GOT3 (cell line): ENCODE measurements around the gene OR5P2.
"Not testable (repeated sequence)": the region's sequence is repeated elsewhere in the genome, so short reads cannot be mapped to it uniquely, and the experiment has no call there.

Source experiments
- DNase-seq: peaks from one replicate; lab custom pipeline; 2025; ENCODE audit warnings: mixed read lengths; lab: John Stamatoyannopoulos, UW

Gene OR5P2, protein sequence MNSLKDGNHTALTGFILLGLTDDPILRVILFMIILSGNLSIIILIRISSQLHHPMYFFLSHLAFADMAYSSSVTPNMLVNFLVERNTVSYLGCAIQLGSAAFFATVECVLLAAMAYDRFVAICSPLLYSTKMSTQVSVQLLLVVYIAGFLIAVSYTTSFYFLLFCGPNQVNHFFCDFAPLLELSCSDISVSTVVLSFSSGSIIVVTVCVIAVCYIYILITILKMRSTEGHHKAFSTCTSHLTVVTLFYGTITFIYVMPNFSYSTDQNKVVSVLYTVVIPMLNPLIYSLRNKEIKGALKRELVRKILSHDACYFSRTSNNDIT

DNA sequence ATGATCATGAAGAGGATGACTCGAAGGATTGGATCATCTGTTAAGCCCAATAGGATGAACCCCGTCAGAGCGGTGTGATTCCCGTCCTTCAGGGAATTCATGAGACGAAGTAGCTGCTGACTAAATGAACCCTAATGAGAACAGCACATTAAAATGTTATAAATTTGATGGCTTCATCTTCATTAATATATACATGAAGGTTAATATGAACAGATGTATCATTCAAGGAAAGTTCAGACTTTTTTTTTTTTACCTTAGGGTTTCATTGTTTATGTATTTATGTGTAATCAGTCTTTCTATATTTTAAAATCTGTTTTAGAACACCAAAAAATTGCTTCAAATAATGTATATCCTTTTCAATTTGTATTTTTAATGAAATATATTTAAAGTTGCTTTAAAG, at the start of gene OR5P2:
Gene OR5P2, minus strand, starts transcription at position 101 of the 400 bp plus-strand sequence. Its CDS starts 0 bp downstream, at position 101.
- no peak for DNase-seq

DNA sequence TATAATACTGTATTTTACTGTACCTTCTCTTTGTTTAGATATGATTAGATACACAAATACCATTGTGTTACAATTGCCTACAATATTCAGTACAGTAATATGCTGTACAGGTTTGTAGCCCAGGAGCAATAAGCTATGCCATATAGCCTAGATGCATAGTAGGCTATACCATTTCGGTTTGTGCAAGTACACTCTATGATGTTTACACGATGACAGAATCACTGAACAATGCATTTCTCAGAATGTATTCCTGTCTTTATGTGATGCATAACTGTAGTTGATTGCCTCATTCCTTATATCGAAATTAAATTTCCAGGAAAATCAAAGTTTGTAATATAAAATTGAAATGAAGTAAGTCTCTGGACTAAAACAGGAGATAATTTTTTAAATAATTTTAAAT, 49.3 kb upstream of the OR5P2 start:
- no peak for DNase-seq

DNA sequence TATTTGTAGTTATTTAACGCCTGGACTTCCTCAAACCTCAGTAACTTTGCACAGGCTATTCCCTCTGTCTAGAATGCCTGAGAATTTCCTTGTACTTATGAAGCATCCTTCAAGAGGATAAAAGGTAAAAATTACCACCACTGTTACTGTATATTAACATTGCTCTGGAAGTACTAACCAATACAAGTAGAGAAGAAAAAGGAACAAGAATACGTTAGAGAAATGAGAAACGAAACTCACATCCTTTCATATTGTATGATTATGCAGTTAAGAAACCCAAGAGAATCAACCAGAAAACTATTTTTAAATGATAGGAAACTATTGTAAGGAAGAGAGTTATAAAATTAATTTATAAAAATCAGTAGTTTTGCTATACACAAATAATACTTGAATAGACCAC, 48.2 kb upstream of the OR5P2 start:
- DNase-seq, result no peak

DNA sequence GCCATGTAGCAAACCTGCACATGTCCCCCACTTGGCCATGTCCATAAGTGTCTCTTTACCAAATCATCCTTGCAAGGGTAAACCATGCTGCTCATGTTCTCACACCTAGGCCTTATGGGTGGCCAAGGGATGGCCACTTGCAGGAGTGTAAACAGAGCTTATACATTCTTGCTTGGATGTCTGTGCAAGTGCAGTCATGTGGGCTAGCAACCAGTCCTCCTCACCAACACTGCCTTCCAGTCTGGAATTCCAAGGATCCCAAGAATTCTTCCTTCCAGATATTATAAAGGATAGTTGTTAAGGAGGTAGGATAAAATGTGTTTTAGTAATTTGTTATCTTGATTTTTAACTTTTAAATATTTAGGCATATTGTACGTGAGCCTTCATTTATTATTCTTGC, 47.8 kb upstream of the OR5P2 start:
- DNase-seq, result no peak

DNA sequence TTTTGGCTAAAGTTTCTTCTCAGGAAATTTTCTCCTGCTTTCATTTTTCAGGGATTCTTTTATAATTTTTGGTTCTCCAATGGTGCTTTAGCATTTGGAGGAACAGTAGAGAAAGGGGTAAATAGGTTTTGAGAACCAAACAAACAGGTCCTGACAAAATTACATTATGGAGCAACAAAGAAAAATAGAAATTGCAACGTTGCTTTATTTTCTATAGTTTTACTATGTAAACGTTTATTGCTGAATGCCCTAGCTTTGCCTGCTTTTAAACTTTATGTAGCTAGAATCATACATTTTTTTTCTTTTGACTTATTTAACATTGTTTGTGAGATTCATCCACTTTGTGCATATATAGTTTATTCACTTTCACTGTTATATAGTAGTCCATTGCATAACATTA, 43.8 kb upstream of the OR5P2 start:
- DNase-seq, result no peak

DNA sequence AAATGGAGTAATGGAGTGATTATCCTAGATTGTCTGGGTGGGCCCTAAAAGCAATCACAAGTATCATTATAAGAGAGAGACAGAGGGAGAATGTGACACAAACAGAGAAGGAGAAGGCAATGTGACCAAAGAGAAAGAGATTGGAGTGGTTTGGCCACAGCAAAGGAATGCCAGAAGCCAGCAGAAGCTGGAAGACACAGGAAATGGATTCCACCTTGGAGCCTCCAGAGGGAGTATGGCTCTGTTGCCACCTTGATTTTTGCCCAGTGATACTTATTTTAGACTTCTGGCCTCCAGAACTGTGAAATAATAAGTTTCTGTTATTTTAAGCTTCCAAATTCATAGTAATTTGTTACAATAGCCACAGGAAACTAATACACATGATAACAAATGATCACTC, 36.8 kb upstream of the OR5P2 start:
- no peak for DNase-seq

DNA sequence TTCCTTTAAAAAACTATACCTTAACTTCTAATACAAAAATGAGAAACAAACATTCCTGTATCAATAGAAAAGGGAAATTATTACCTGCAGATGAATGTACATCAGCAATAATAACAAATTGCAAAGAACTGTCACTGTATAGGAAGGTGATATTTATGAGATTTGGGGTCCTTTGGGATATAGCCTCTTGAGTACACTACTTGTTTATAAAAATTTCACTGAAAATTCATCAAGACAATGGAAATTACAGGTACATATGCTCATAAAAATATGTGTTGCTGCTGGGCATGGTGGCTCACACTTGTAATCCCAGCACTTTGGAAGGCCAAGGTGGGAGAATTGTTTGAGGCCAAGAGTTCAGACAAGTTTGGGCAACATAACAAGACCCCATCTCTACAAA, 34.0 kb upstream of the OR5P2 start, which contains the start of gene OR5P3:
Gene OR5P3, minus strand, starts transcription at position 101 of the 400 bp plus-strand sequence.
- no peak for DNase-seq

DNA sequence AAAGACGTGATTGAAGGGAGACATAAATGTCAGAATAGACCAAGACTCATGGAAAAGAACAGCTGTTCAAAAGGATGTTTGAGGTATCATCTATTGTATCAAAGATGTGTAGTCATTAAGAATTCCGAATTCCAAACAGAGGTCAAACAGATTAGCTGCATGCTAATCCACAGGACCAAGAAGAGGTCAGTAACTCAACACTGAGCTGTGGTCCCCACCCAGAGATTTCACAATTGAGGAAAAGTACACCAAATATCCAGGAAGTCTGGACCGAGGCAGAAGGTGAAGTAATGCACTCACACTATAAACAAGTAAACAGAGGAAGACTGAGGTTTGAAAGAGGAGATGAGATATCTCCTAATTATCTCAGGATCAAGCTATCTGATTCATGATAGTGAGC, 29.6 kb upstream of the OR5P2 start:
- no peak for DNase-seq

DNA sequence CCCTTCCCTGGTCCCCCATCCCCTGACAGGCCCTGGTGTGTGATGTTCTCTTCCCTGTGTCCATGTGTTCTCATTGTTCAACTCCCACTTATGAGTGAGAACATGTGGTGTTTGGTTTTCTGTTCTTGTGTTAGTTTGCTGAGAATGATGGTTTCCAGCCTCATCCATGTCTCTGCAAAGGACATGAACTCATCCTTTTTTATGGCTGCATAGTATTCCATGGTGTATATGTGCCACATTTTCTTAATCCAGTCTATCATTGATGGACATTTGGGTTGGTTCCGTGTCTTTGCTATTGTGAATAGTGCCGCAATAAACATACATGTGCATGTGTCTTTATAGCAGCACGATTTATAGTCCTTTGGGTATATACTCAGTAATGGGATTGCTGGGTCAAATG, 23.7 kb upstream of the OR5P2 start:
- DNase-seq, result not testable (repeated sequence)

DNA sequence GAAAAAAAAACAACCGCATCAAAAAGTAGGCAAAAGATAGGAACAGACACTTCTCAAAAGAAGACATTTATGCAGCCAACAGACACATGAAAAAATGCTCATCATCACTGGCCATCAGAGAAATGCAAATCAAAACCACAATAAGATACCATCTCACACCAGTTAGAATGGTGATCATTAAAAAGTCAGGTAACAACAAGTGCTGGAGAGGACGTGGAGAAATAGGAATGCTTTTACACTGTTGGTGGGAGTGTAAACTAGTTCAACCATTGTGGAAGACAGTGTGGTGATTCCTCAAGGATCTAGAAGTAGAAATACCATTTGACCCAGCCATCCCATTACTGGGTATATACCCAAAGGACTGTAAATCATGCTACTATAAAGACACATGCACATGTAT, 18.2 kb upstream of the OR5P2 start:
- DNase-seq, result not testable (repeated sequence)

DNA sequence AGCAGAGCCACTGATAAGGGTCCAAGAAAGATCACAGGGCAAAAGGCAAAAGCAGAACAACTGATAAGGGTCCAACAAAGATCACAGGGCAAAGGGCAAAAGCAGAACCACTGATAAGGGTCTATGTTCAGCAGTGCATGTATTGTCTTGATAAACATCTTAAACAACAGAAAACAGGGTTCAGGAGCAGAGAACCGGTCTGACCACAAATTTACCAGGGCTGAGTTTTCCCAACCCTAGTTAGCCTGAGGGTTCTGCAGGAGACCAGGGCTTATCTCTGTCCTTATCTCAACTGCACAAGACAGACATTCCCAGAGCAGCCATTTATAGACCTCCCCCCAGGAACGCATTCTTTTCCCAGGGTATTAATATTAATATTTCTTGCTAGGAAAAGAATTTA, 13.6 kb upstream of the OR5P2 start:
- not testable (repeated sequence) for DNase-seq

DNA sequence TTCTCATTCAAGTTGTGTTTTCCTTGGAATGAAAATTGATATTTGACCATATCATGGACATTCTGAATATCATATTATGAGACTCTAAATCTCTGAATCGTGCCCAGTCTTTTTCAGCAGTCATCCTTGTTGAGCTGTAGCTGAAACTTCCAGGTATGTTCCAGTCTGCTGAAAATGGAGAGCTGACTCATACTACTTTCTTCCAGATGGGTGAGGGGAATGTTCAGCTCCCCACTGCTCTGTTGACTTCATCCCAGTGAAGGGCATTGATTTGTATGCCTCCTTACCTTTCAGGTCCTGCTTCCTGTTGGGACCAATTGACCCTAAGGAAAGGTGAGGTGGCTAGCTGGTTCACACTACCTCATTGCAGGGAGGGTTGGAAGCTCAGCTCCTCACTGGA, 3.5 kb downstream of the OR5P2 start:
- no peak for DNase-seq

DNA sequence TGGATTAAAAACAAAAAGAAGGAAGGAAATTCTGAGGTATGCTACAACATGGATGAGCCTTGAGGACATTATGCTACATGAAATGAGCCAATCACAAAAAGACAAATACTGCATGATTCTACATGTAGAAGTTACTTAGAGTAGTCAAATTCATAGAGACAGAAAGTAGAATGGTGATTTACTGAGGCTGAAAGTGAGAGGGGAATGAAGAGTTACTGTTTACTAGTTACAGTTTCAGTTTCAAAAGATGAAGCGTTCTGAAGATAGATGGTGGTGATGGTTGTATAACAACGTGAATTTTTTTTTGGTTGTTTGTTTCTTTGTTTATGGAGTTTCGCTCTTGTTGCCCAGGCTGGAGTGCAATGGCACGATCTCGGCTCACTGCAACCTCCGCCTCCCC, 9.5 kb downstream of the OR5P2 start:
- no peak for DNase-seq

DNA sequence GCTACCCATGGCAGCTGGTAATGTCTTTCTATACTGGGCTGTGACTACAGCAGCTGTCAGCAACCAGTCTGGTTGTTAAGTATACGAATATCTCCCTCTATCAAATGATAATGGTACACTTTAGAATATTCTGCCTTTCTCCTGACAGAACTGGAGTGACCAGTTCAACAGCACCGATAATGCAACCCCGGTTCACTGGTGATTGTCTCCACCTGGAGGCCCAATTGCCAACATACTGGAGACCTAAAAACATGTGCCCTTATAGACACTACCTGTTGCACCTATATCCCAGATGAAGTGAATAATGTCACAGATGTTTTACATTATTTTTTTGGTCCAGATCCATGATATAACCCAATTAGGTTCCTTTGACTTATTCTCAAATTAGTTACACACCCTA, 21.1 kb downstream of the OR5P2 start:
- DNase-seq, result no peak

DNA sequence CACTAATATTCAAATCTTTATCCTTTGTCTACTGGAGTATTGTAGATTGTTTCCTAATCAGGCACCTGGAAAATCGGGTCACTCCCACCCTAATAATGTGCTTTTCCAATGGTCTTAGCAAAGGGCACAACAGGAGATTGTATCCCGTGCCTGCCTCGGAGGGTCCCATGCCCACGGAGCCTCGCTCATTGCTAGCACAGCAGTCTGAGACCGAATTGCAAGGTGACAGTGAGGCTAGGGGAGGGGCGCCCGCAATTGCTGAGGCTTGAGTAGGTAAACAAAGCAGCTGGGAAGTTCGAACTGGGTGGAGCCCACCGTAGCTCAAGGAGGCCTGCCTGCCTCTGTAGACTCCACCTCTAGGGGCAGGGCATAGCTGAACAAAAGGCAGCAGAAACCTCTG, 32.4 kb downstream of the OR5P2 start:
- not testable (repeated sequence) for DNase-seq

DNA sequence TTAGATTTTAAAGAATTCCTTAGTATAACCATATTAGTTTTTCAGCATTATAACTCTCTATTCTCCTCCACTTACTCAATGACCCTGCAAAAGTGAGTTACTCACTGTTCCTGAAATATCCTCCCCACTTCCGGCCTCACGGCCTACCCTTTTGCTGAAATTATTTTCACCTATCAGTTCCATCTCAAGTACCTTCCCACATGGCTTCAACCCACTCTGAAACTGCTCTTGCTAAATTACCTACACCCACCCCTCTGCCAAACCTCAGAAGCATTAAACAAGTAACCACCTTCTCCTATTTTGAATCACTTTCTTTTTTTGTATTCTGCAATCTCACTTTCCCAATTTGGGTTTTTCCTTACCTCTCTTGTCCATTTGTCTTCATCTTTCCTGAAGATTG, 37.7 kb downstream of the OR5P2 start:
- no peak for DNase-seq

DNA sequence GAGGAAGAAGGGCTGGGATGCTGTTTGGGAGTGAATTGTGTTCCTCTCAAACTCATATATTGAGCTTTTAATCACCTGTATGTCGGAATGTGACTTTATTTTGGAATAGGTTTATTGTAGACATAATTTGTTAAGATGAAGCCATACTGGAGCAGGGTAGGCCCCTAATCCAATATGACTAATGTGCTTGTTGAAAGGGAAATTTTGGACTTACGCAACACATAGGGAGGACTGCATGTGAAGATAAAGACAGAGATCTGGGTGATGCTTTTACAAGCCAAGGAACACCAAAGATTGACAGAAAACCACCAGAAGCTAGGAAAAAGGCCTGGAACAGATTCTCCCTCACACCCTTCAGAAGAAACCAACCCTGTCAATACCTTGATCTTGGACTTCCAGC, 47.3 kb downstream of the OR5P2 start:
- no peak for DNase-seq
